B cell (primary cell): ENCODE results near the gene NAV2. TPM values are rescaled to one million over a fixed set of nuclear protein-coding genes. Genes with fewer than 3 reads are reported as not detected.

Experiments
- ATAC-seq: fragments of 200-7000 bp; cut with Tn5 transposase; one replicate; pipeline ENCODE4 v1.10.0; 2021; ENCODE audit warnings: low read depth, mild to moderate bottlenecking, moderate number of reproducible peaks, moderate library complexity
- CTCF ChIA-PET: fragments of 350-600 bp; sonication (Branson Sonifier 250); formaldehyde crosslinking; loops from one replicate; lab custom pipeline; 2021; ENCODE audit warnings: antibody characterized with exemption, inconsistent platforms; lab: Charles Lee
- POLR2A ChIA-PET: fragments of 350-600 bp; sonication (Branson Sonifier 250); formaldehyde crosslinking; loops from one replicate; lab custom pipeline; 2021; ENCODE audit warnings: antibody characterized with exemption; lab: Charles Lee
- DNase-seq: peaks from one replicate; pipeline ENCODE4 v3.0.0; 2013
- H2AFZ ChIP-seq: 2 replicates; pipeline ENCODE4 v1.6.1; 2012; ENCODE audit warnings: mild to moderate bottlenecking, low read depth, low read length; ENCODE audit not compliant: insufficient read depth, poor library complexity, severe bottlenecking
- H3K27ac ChIP-seq, 2 donors: 1 replicate in 1 of 2; 2 replicates in 1 of 2; pipeline ENCODE4 v1.5.1; 2012 to 2013; ENCODE audit warnings: low read length in 2 of 2, mild to moderate bottlenecking in 2 of 2, moderate library complexity in 1 of 2
- H3K27me3 ChIP-seq, 4 experiments: fragments of 200-600 bp in 1 of 4; sonication (generic) in 1 of 4; replicated peaks in 1 of 4; 1 replicate in 2 of 4; 2 replicates in 2 of 4; pipeline versions ENCODE4 v1.6.1 to v1.7.0; 2013 to 2016; ENCODE audit warnings: low read length in 3 of 4, mild to moderate bottlenecking in 2 of 4, mixed read lengths in 1 of 4, moderate library complexity in 1 of 4; ENCODE audit not compliant: insufficient read depth in 4 of 4, control insufficient read depth in 3 of 4; ENCODE audit errors: control extremely low read depth in 1 of 4
- H3K36me3 ChIP-seq, 2 experiments: replicated peaks in 1 of 2; 1 replicate in 1 of 2; 2 replicates in 1 of 2; pipeline versions ENCODE4 v1.6.1 to v1.7.1; 2013; ENCODE audit warnings: low read length in 1 of 2; ENCODE audit not compliant: insufficient read depth in 2 of 2, control insufficient read depth in 1 of 2; ENCODE audit errors: control extremely low read depth in 1 of 2, extremely low read depth in 1 of 2
- H3K4me1 ChIP-seq, 2 donors: fragments of 200-600 bp in 1 of 2; sonication (generic) in 1 of 2; 1 replicate in 1 of 2; 2 replicates in 1 of 2; pipeline versions ENCODE4 v1.5.1 to v1.6.1; 2013 to 2017; ENCODE audit warnings: low read length in 2 of 2; ENCODE audit not compliant: control insufficient read depth in 2 of 2, insufficient read depth in 2 of 2
- H3K4me2 ChIP-seq: replicated peaks from 2 replicates; pipeline ENCODE3; 2012; ENCODE audit warnings: mild to moderate bottlenecking, low read depth, low read length; ENCODE audit not compliant: poor library complexity, severe bottlenecking
- H3K4me3 ChIP-seq, 5 experiments: fragments of 200-600 bp in 1 of 5; sonication (generic) in 1 of 5; 1 replicate in 3 of 5; 2 replicates in 2 of 5; pipeline versions ENCODE4 v1.5.1 to v1.7.0; 2011 to 2016; ENCODE audit warnings: low read length in 4 of 5, mild to moderate bottlenecking in 4 of 5, low read depth in 2 of 5, control low read depth in 1 of 5, moderate library complexity in 1 of 5; ENCODE audit not compliant: insufficient read depth in 1 of 5; ENCODE audit errors: control extremely low read depth in 1 of 5, extremely low read depth in 1 of 5
- H3K79me2 ChIP-seq: fragments of 200-600 bp; sonication (generic); one replicate; pipeline ENCODE4 v1.6.0; 2016; ENCODE audit warnings: low read length; ENCODE audit not compliant: control insufficient read depth, insufficient read depth
- H3K9ac ChIP-seq: fragments of 200-600 bp; sonication (generic); 2 replicates; pipeline ENCODE4 v1.6.1; 2017; ENCODE audit warnings: mild to moderate bottlenecking, low read length, moderate library complexity
- H3K9me3 ChIP-seq, 3 donors: one replicate each; pipeline versions ENCODE4 v1.6.1 to v1.7.1; 2013; ENCODE audit warnings: low read length in 2 of 3; ENCODE audit not compliant: control insufficient read depth in 2 of 3, insufficient read depth in 1 of 3; ENCODE audit errors: control extremely low read depth in 1 of 3
- H4K20me1 ChIP-seq: 2 replicates; pipeline ENCODE4 v1.6.0; 2012; ENCODE audit warnings: mild to moderate bottlenecking, low read length; ENCODE audit not compliant: insufficient read depth, control insufficient read depth, poor library complexity, severe bottlenecking
- H3K27ac Mint-ChIP-seq: one replicate; pipeline ENCODE4 v1.8.0; 2021; ENCODE audit warnings: mixed read lengths
- H3K27me3 Mint-ChIP-seq: one replicate; pipeline ENCODE4 v1.8.0; 2021; ENCODE audit warnings: mixed read lengths
- H3K4me1 Mint-ChIP-seq: one replicate; pipeline ENCODE4 v1.8.0; 2021; ENCODE audit warnings: mixed read lengths
- H3K4me3 Mint-ChIP-seq: one replicate; pipeline ENCODE4 v1.8.0; 2021; ENCODE audit warnings: mixed read lengths
- H3K9me3 Mint-ChIP-seq: one replicate; pipeline ENCODE4 v1.8.0; 2022; ENCODE audit warnings: mixed read lengths; ENCODE audit not compliant: insufficient read depth
- CTCF ChIP-seq: fragments of 200-600 bp; IDR thresholded peaks from one replicate; pipeline ENCODE4 v1.8.0; 2022; ENCODE audit warnings: antibody characterized with exemption, mild to moderate bottlenecking
- EZH2 ChIP-seq: IDR thresholded peaks from 2 replicates; pipeline ENCODE4 v1.6.1; 2012; ENCODE audit warnings: borderline replicate concordance, low read depth, mild to moderate bottlenecking, moderate library complexity, low read length; ENCODE audit not compliant: insufficient read depth, poor library complexity, severe bottlenecking
- WGBS: methylation state at CpG from one replicate; pipeline ENCODE4 v1.1.5; 2013; ENCODE audit warnings: missing lambda C conversion rate; ENCODE audit not compliant: insufficient coverage; 5-methylcytosine and 5-hydroxymethylcytosine counted together
- intact Hi-C: fragments of 100-400 bp; cut with micrococcal nuclease; formaldehyde crosslinking; loops from one replicate; pipeline ENCODE4 v1.10.0; 2022
- polyA plus RNA-seq: library from polyadenylated mRNA; depleted of rRNA; stranded (reverse); fragments of >200 nt; gene quantifications from 2 replicates; pipeline ENCODE4 v1.2.3, GENCODE V29; 2012
- total RNA-seq, 2 donors: library from RNA; stranded (reverse); fragments of 120-200 nt in 1 of 2; gene quantifications; 1 replicate in 1 of 2; 2 replicates in 1 of 2; pipeline versions ENCODE4 v1.2.3 to v1.2.4, GENCODE V29; 2013 to 2022

NAV2 gene
- total and polyA plus RNA-seq, 2 donors (not counting 1 experiment from before 2014, with no cell fraction given) = 0.82 to 22.2 TPM

DNA sequence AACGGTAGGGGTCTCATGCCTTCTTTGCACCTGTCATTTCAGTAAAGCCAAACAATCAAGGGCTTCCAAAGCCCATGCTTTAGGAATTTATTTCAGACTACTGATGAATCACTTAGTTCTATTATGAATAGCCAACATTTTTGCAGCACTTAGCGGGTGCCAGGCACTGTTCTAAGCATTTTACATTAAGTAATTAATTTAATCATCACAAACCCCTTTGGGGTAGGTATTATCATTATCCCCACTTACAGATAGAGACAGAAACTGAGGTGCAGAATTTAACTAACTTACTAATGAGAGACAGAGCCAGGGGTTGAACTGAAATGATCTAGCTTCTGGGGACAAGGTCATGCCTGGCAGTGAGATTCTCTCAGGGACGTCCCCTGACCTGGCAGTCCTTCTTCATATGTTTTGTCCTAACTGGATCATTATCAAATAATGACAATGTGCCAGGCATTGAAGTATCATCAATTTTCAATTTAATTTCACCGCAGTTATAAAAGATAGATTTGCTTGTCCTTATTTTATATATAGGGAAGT lies 31.7 kb upstream of the NAV2 start:
- no peaks in the 10 kb centered on the region for H3K36me3 ChIP-seq
- no peak overlapping the region for H2AFZ ChIP-seq
- Mint-ChIP-seq H3K4me3 (no peak overlapping the region), H3K27ac (no peak overlapping the region), H3K9me3 (no peaks in the 10 kb centered on the region), H3K4me1 (no peaks in the 10 kb centered on the region), H3K27me3 (peaks cover 7% of the 10 kb centered on the region)
- H3K79me2 ChIP-seq = no peaks in the 10 kb centered on the region
- no peaks in the 10 kb centered on the region for H3K27me3 ChIP-seq
- no peaks in the 10 kb centered on the region for H3K4me1 ChIP-seq
- ATAC-seq (no peak), DNase-seq (no peak)
- H3K9me3 ChIP-seq = no peaks in the 10 kb centered on the region
- no peak for TF ChIP-seq EZH2
- TF ChIP-seq CTCF = no peak
- no peaks in the 10 kb centered on the region for H4K20me1 ChIP-seq
- ChIA-PET POLR2A (no interaction called here), CTCF (no interaction called here)
- H3K4me2 ChIP-seq = no peak overlapping the region
- WGBS = 100% methylated on average over 1 of the region's 4 CpGs
- no peak overlapping the region for H3K9ac ChIP-seq
- H3K27ac ChIP-seq = no peak overlapping the region
- intact Hi-C loops = no loop called here
- no peak overlapping the region for H3K4me3 ChIP-seq

DNA sequence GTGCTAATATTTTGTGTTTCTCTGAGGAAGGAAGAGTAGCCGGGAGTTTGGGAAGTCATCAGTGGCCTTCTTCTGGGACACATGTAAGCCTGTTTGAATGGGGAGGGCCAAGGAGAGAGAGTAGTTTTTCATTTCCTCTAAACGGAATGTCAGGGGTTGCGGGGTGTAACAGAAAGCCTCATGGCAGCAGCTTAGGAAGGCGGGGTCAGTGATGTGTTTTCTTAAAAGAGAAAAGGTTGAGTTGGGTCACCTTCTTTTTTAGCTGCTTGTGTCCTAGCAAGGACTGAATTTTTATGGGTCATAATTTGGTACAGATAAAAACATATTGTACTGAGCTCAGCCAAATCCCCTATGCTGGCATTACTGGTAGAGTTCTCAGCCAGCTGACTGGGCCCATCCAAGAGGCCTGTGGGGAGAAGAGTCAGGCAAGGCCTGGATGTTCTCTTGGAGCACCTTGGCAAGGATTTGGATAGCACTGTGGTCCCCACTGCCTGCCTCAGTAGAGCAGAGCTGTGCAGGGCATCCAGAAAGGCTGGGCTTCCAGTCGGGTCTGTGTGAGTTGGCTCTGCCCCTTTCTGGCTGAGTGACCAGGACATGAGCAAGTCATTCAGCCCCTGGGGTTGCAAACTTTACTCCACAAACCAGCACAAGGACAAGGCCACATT lies 29.4 kb upstream of the NAV2 start:
- Histone ChIP-seq H3K27ac (no peak overlapping the region), H2AFZ (no peak overlapping the region), H4K20me1 (no peaks in the 10 kb centered on the region), H3K4me3 (no peak overlapping the region), H3K79me2 (no peaks in the 10 kb centered on the region), H3K4me1 (no peaks in the 10 kb centered on the region), H3K9me3 (no peaks in the 10 kb centered on the region), H3K36me3 (no peaks in the 10 kb centered on the region), H3K4me2 (no peak overlapping the region), H3K27me3 (no peaks in the 10 kb centered on the region), H3K9ac (no peak overlapping the region)
- Mint-ChIP-seq H3K9me3 (no peaks in the 10 kb centered on the region), H3K27ac (no peak overlapping the region), H3K4me1 (no peaks in the 10 kb centered on the region), H3K27me3 (peaks cover 16% of the 10 kb centered on the region), H3K4me3 (no peak overlapping the region)
- intact Hi-C loops = no loop called here
- WGBS = 74% methylated on average over 3 of the region's 5 CpGs
- ATAC-seq (no peak), DNase-seq (no peak)
- ChIA-PET POLR2A (no interaction called here), CTCF (interaction anchor here (1.0 kb wide), 1 partner anchor 12 kb away, joined by 4 read pairs; no protein-coding TSS in a partner anchor)
- TF ChIP-seq CTCF (no peak), EZH2 (no peak)
